Mucosa of gallbladder (tissue), 1 donor: ENCODE measurements around the gene SREBF1. TPM values are rescaled to one million over a fixed set of nuclear protein-coding genes. Genes with fewer than 3 reads are reported as not detected.
A peak's percentile ranks its signal among the peaks of the same experiment; 100 is the strongest.

ENCODE experiments used
- DNase-seq: peaks from one replicate; pipeline ENCODE4 v3.0.0-alpha.2; 2020; ENCODE audit warnings: low spot score
- total RNA-seq: library from RNA; stranded (reverse); gene quantifications from one replicate; pipeline ENCODE4 v1.2.1, GENCODE V29; 2021
- donor health status: DM: no; HTN: no; CAD: no.

SREBF1 gene
- total RNA-seq, result 129 TPM

- DNase-seq, result no peak
These were observed at the start of gene SREBF1 for GRCh38 chr17:17836818-17837379. Gene SREBF1, minus strand, starts transcription at chr17:17836986. Its CDS starts 169 bp downstream, at chr17:17836817.

- no peak for DNase-seq
These were observed 49.4 kb upstream of the SREBF1 start for GRCh38 chr17:17886226-17886625.

- no peak for DNase-seq
These were observed 47.9 kb upstream of the SREBF1 start for GRCh38 chr17:17884391-17885357.

- DNase-seq, result no peak
These were observed 47.0 kb upstream of the SREBF1 start for GRCh38 chr17:17883801-17884200.

- no peak for DNase-seq
These were observed 45.3 kb upstream of the SREBF1 start for GRCh38 chr17:17882082-17882581.

GRCh38 chr17:17880577-17881196 is 43.9 kb upstream of the SREBF1 start:
- DNase-seq, result no peak

- DNase-seq, result peak; percentile 85
These were observed 41.0 kb upstream of the SREBF1 start for GRCh38 chr17:17877529-17878358.

- peak; percentile 37 for DNase-seq
These were observed 40.3 kb upstream of the SREBF1 start for GRCh38 chr17:17876959-17877528.

- DNase-seq, result no peak
These were observed 37.7 kb upstream of the SREBF1 start for GRCh38 chr17:17874478-17874877.

GRCh38 chr17:17873450-17873991 is 36.7 kb upstream of the SREBF1 start:
- DNase-seq, result no peak

- DNase-seq, result no peak
These were observed 36.0 kb upstream of the SREBF1 start for GRCh38 chr17:17872547-17873345.

- DNase-seq, result no peak
These were observed 35.1 kb upstream of the SREBF1 start for GRCh38 chr17:17871913-17872312.

- DNase-seq, result no peak
These were observed 33.5 kb upstream of the SREBF1 start for GRCh38 chr17:17870247-17870646.

- no peak for DNase-seq
These were observed 32.1 kb upstream of the SREBF1 start for GRCh38 chr17:17868641-17869522.

GRCh38 chr17:17866897-17867296 is 30.1 kb upstream of the SREBF1 start:
- no peak for DNase-seq

GRCh38 chr17:17866425-17866824 is 29.6 kb upstream of the SREBF1 start:
- DNase-seq, result no peak

- DNase-seq, result no peak
These were observed 28.2 kb upstream of the SREBF1 start for GRCh38 chr17:17865035-17865434.

- no peak for DNase-seq
These were observed 24.0 kb upstream of the SREBF1 start for GRCh38 chr17:17860766-17861107.
